Body of pancreas (tissue), 4 donors: ENCODE results near the gene C1orf122. TPM values are rescaled to one million over a fixed set of nuclear protein-coding genes. Genes with fewer than 3 reads are reported as not detected.

ENCODE experiments used
- ATAC-seq: fragments of 150-250 bp; one replicate; pipeline ENCODE4 v1.9.1; 2016
- DNase-seq, 4 donors: peaks; one replicate each; pipeline ENCODE4 v3.0.0-alpha.2; 2019
- H3K27ac ChIP-seq, 4 donors: fragments of 200-600 bp; sonication (generic); 1 replicate in 3 of 4; 2 replicates in 1 of 4; pipeline versions ENCODE4 v1.5.1 to v1.6.1; 2016 to 2019; ENCODE audit warnings: mild to moderate bottlenecking in 1 of 4, mixed read lengths in 1 of 4, moderate library complexity in 1 of 4
- H3K27me3 ChIP-seq, 2 donors: fragments of 200-600 bp; sonication (generic); one replicate each; pipeline ENCODE4 v1.6.0; 2016; ENCODE audit warnings: mild to moderate bottlenecking in 1 of 2
- H3K36me3 ChIP-seq, 2 donors: fragments of 200-600 bp; sonication (generic); replicated peaks in 1 of 2; 2 replicates each; pipeline ENCODE4 v1.5.1; 2016; ENCODE audit warnings: low read depth in 2 of 2; ENCODE audit not compliant: insufficient read depth in 1 of 2
- H3K4me1 ChIP-seq: fragments of 200-600 bp; sonication (generic); one replicate; pipeline ENCODE4 v1.6.0; 2016
- H3K4me3 ChIP-seq, 2 donors: fragments of 200-600 bp; sonication (generic); 1 replicate in 1 of 2; 2 replicates in 1 of 2; pipeline ENCODE4 v1.5.1; 2016 to 2019
- H3K9me3 ChIP-seq, 3 donors: fragments of 200-600 bp; sonication (generic); 1 replicate in 2 of 3; 2 replicates in 1 of 3; pipeline ENCODE4 v1.5.1; 2016
- POLR2A ChIP-seq, 3 donors: fragments of 450-650 bp; IDR thresholded peaks; one replicate each; pipeline ENCODE4 v1.6.1; 2016; ENCODE audit warnings: antibody characterized with exemption in 3 of 3, mild to moderate bottlenecking in 2 of 3
- WGBS, 2 donors: methylation state at CpG; one replicate each; pipeline ENCODE4 v1.1.5; 2017; 5-methylcytosine and 5-hydroxymethylcytosine counted together
- intact Hi-C: fragments of 100-400 bp; cut with DNase I; formaldehyde crosslinking; loops from one replicate; pipeline ENCODE4 v1.15.1; 2023
- total RNA-seq, 2 donors: library from RNA; depleted of rRNA; stranded (reverse); fragments of >200 nt; gene quantifications; one replicate each; pipeline ENCODE4 v1.1.0, GENCODE V29; 2016
- TF ChIP-seq, protein P1 (sequence below), 7 experiments: fragments of 450-650 bp in 4 of 7; fragments of 200-600 bp in 3 of 7; sonication (generic) in 3 of 7; IDR thresholded peaks; one replicate each; pipeline ENCODE4 v1.5.1; 2016 to 2019; ENCODE audit warnings: antibody characterized with exemption in 7 of 7

The C1orf122 gene
- total RNA-seq, 2 donors from 2014 or later: 26.2 to 71.9 TPM

GRCh38 chr1:37845049-37845646, 37.6 kb downstream of the C1orf122 start:
- no peaks in the 10 kb centered on the region for H3K27me3 ChIP-seq
- no peak for ATAC-seq
- TF ChIP-seq POLR2A (IDR thresholded peaks at IDR 0.05): no peak
- TF ChIP-seq, protein P1, sequence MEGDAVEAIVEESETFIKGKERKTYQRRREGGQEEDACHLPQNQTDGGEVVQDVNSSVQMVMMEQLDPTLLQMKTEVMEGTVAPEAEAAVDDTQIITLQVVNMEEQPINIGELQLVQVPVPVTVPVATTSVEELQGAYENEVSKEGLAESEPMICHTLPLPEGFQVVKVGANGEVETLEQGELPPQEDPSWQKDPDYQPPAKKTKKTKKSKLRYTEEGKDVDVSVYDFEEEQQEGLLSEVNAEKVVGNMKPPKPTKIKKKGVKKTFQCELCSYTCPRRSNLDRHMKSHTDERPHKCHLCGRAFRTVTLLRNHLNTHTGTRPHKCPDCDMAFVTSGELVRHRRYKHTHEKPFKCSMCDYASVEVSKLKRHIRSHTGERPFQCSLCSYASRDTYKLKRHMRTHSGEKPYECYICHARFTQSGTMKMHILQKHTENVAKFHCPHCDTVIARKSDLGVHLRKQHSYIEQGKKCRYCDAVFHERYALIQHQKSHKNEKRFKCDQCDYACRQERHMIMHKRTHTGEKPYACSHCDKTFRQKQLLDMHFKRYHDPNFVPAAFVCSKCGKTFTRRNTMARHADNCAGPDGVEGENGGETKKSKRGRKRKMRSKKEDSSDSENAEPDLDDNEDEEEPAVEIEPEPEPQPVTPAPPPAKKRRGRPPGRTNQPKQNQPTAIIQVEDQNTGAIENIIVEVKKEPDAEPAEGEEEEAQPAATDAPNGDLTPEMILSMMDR (IDR thresholded peaks at IDR 0.05): no peak

GRCh38 chr1:37845786-37846185, 38.2 kb downstream of the C1orf122 start:
- ATAC-seq: no peak
- Histone ChIP-seq H3K4me3 (no peak overlapping the region), H3K4me1 (peaks cover 5% of the 10 kb centered on the region), H3K36me3 (no peaks in the 10 kb centered on the region), H3K27me3 (no peaks in the 10 kb centered on the region), H3K27ac (no peak overlapping the region), H3K9me3 (no peaks in the 10 kb centered on the region)
- no peak for DNase-seq
- WGBS, 2 donors: 64 to 76% methylated on average over 3 of the region's 3 CpGs
- intact Hi-C loops: no loop called here
- TF ChIP-seq, protein P1 (IDR thresholded peaks at IDR 0.05): no peak
- no peak for TF ChIP-seq POLR2A (IDR thresholded peaks at IDR 0.05)

More at GRCh38 chr1:37845049-37845646, 37.6 kb downstream of the C1orf122 start:
- intact Hi-C loops: no loop called here
- H3K9me3 ChIP-seq: no peaks in the 10 kb centered on the region
- 80 to 83% methylated on average over 5 of the region's 5 CpGs for WGBS, 2 donors
- no peak for DNase-seq
- no peak overlapping the region for H3K4me3 ChIP-seq
- H3K4me1 ChIP-seq: peaks cover 5% of the 10 kb centered on the region
- no peaks in the 10 kb centered on the region for H3K36me3 ChIP-seq
- H3K27ac ChIP-seq: no peak overlapping the region

GRCh38 chr1:37846647-37847339, 39.2 kb downstream of the C1orf122 start:
- Histone ChIP-seq H3K9me3 (no peaks in the 10 kb centered on the region), H3K4me3 (no peak overlapping the region), H3K27me3 (no peaks in the 10 kb centered on the region), H3K4me1 (peaks cover 5% of the 10 kb centered on the region), H3K36me3 (no peaks in the 10 kb centered on the region), H3K27ac (no peak overlapping the region)
- ATAC-seq: no peak
- WGBS, 2 donors: 82 to 84% methylated on average over 4 of the region's 4 CpGs
- DNase-seq: no peak
- intact Hi-C loops: no loop called here
- no peak for TF ChIP-seq POLR2A (IDR thresholded peaks at IDR 0.05)
- TF ChIP-seq, protein P1 (IDR thresholded peaks at IDR 0.05): no peak

DNA sequence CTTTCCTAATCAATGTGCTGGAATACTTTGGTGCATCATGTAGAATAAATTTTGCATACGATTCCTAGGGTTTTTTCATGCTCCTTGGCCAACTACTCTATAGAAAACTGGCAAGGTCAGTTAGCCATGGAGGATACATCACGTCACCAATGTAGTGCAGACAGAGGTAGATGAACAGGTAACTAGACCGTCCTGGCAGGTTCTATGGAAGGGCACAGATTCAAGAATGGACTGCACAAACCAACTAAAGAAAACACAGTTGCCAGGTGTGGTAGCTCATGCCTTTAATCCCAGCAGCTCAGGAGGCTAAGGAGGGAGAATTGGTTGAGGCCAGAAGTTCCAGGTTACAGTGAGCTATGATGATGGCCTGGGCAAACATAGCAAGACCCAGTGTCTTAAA, 41.9 kb downstream of the C1orf122 start:
- TF ChIP-seq, protein P1 (IDR thresholded peaks at IDR 0.05): no peak
- no peak for TF ChIP-seq POLR2A (IDR thresholded peaks at IDR 0.05)
- 92 to 98% methylated on average over 3 of the region's 3 CpGs for WGBS, 2 donors
- H3K9me3 ChIP-seq: no peaks in the 10 kb centered on the region
- intact Hi-C loops: no loop called here
- no peak for ATAC-seq
- H3K27me3 ChIP-seq: no peaks in the 10 kb centered on the region
- no peak overlapping the region for H3K4me3 ChIP-seq
- no peak for DNase-seq
- H3K27ac ChIP-seq: no peak overlapping the region
- no peaks in the 10 kb centered on the region for H3K36me3 ChIP-seq
- peaks cover 15% of the 10 kb centered on the region for H3K4me1 ChIP-seq
